ENCODE measurements around the gene MAP4K5. TPM values are rescaled to one million over a fixed set of nuclear protein-coding genes. Genes with fewer than 3 reads are reported as not detected.
A peak's percentile ranks its signal among the peaks of the same experiment; 100 is the strongest.

Gene MAP4K5
- total RNA-seq, 1 donor from 2014 or later, result 93.1 TPM

- H3K36me3 ChIP-seq (ENCODE audit: insufficient read depth, low read length), result no peaks in the 10 kb centered on the region
- no peaks in the 10 kb centered on the region for H3K27me3 Mint-ChIP-seq (ENCODE audit: low read depth, unreplicated experiment)
- peaks cover 19% of the 10 kb centered on the region for H4K20me1 ChIP-seq (ENCODE audit: insufficient read depth, low read length)
- peaks cover 32% of the 10 kb centered on the region for H3K79me2 ChIP-seq (ENCODE audit: insufficient read depth, low read length)
- DNase-seq (ENCODE audit: low read depth) (no peak), FAIRE-seq (no peak)
- H3K27me3 ChIP-seq (ENCODE audit: insufficient read depth, low read length), result no peaks in the 10 kb centered on the region
- no peaks in the 10 kb centered on the region for H3K9me3 ChIP-seq (ENCODE audit: insufficient read depth, low read depth, low read length)
- H3K4me1 Mint-ChIP-seq (ENCODE audit: low read depth, unreplicated experiment), result peaks cover 16% of the 10 kb centered on the region
- peaks cover 13% of the 10 kb centered on the region for H3K9me3 Mint-ChIP-seq (ENCODE audit: unreplicated experiment)
- H3K4me1 ChIP-seq (ENCODE audit: insufficient read depth, low read length), result peaks cover 13% of the 10 kb centered on the region
- H3K4me2 ChIP-seq (ENCODE audit: low read length), result no peak overlapping the region
- no peak overlapping the region for H3K27ac ChIP-seq (ENCODE audit: low read depth, low read length)
- no peak overlapping the region for H2AFZ ChIP-seq (ENCODE audit: low read depth, low read length)
- H3K36me3 Mint-ChIP-seq (ENCODE audit: low read depth, unreplicated experiment), result peaks cover 11% of the 10 kb centered on the region
- no peak overlapping the region for H3K27ac Mint-ChIP-seq (ENCODE audit: unreplicated experiment)
- H3K4me3 ChIP-seq (ENCODE audit: insufficient read depth, low read depth, low read length), result no peak overlapping the region
- no peak overlapping the region for H3K4me3 Mint-ChIP-seq (ENCODE audit: unreplicated experiment)
- no peak overlapping the region for H3K9ac ChIP-seq (ENCODE audit: low read length)
- TF ChIP-seq CTCF (IDR thresholded peaks at IDR 0.05; ENCODE audit: insufficient read depth, low read depth, low read length), result no peak
- no peak for TF ChIP-seq EZH2 (IDR thresholded peaks at IDR 0.05; ENCODE audit: insufficient read depth, low read length)
Observed at GRCh38 chr14:50534416-50534815, 2.0 kb upstream of the MAP4K5 start.

- TF ChIP-seq EZH2 (IDR thresholded peaks at IDR 0.05; ENCODE audit: insufficient read depth, low read length), result no peak
- TF ChIP-seq CTCF (IDR thresholded peaks at IDR 0.05; ENCODE audit: insufficient read depth, low read depth, low read length), result no peak
- peaks cover 19% of the 10 kb centered on the region for H4K20me1 ChIP-seq (ENCODE audit: insufficient read depth, low read length)
- no peak for DNase-seq (ENCODE audit: low read depth)
- H3K9ac ChIP-seq (ENCODE audit: low read length), result no peak overlapping the region
- H3K9me3 ChIP-seq (ENCODE audit: insufficient read depth, low read depth, low read length), result no peaks in the 10 kb centered on the region
- H3K36me3 Mint-ChIP-seq (ENCODE audit: low read depth, unreplicated experiment), result peaks cover 11% of the 10 kb centered on the region
- no peak overlapping the region for H3K4me3 Mint-ChIP-seq (ENCODE audit: unreplicated experiment)
- H3K79me2 ChIP-seq (ENCODE audit: insufficient read depth, low read length), result peaks cover 38% of the 10 kb centered on the region
- no peaks in the 10 kb centered on the region for H3K27me3 ChIP-seq (ENCODE audit: insufficient read depth, low read length)
- no peak overlapping the region for H3K27ac Mint-ChIP-seq (ENCODE audit: unreplicated experiment)
- H3K4me1 Mint-ChIP-seq (ENCODE audit: low read depth, unreplicated experiment), result peaks cover 21% of the 10 kb centered on the region
- peaks cover 4% of the 10 kb centered on the region for H3K36me3 ChIP-seq (ENCODE audit: insufficient read depth, low read length)
- no peak for FAIRE-seq
- no peak overlapping the region for H2AFZ ChIP-seq (ENCODE audit: low read depth, low read length)
- H3K4me1 ChIP-seq (ENCODE audit: insufficient read depth, low read length), result peaks cover 19% of the 10 kb centered on the region
- H3K27ac ChIP-seq (ENCODE audit: low read depth, low read length), result no peak overlapping the region
- H3K4me2 ChIP-seq (ENCODE audit: low read length), result no peak overlapping the region
- no peaks in the 10 kb centered on the region for H3K27me3 Mint-ChIP-seq (ENCODE audit: low read depth, unreplicated experiment)
- H3K4me3 ChIP-seq (ENCODE audit: insufficient read depth, low read depth, low read length), result no peak overlapping the region
- H3K9me3 Mint-ChIP-seq (ENCODE audit: unreplicated experiment), result peaks cover 13% of the 10 kb centered on the region
Observed at GRCh38 chr14:50533806-50534205, 1.4 kb upstream of the MAP4K5 start.

DNA sequence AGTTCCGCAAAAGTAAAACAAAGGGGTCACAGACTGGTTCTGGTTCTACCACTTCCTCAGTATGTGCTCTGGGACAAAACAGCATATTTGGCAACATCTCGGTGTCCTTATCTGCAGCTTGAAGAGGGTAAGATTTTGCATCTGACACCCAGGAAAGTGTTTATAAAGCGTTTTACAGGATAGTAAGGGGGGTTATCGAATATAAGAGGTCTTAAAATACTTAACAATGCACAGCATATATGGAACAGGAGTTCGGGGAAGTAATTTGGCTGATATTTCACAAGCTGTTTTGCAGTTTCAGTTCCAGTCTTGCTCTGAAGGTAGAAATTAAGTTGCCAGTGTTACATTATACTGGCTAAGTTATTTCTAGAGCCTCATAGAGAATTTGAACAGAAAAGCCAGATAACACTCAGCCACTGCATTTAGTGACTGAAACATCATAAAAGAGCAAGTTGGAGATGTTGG is 904 bp upstream of the MAP4K5 start:
- Histone ChIP-seq H4K20me1 (ENCODE audit: insufficient read depth, low read length) (peaks cover 23% of the 10 kb centered on the region), H3K4me1 (ENCODE audit: insufficient read depth, low read length) (peaks cover 25% of the 10 kb centered on the region), H3K36me3 (ENCODE audit: insufficient read depth, low read length) (peaks cover 4% of the 10 kb centered on the region), H2AFZ (ENCODE audit: low read depth, low read length) (no peak overlapping the region), H3K79me2 (ENCODE audit: insufficient read depth, low read length) (peaks cover 43% of the 10 kb centered on the region), H3K27me3 (ENCODE audit: insufficient read depth, low read length) (no peaks in the 10 kb centered on the region), H3K4me3 (ENCODE audit: insufficient read depth, low read depth, low read length) (no peak overlapping the region), H3K4me2 (ENCODE audit: low read length) (peak overlapping the region; percentile 94), H3K27ac (ENCODE audit: low read depth, low read length) (no peak overlapping the region), H3K9ac (ENCODE audit: low read length) (peak overlapping the region; percentile 96), H3K9me3 (ENCODE audit: insufficient read depth, low read depth, low read length) (no peaks in the 10 kb centered on the region)
- Mint-ChIP-seq H3K27ac (ENCODE audit: unreplicated experiment) (peak overlapping the region; percentile 89), H3K36me3 (ENCODE audit: low read depth, unreplicated experiment) (peaks cover 11% of the 10 kb centered on the region), H3K4me3 (ENCODE audit: unreplicated experiment) (peak overlapping the region; percentile 88), H3K4me1 (ENCODE audit: low read depth, unreplicated experiment) (peaks cover 24% of the 10 kb centered on the region), H3K9me3 (ENCODE audit: unreplicated experiment) (peaks cover 12% of the 10 kb centered on the region), H3K27me3 (ENCODE audit: low read depth, unreplicated experiment) (no peaks in the 10 kb centered on the region)
- TF ChIP-seq CTCF (IDR thresholded peaks at IDR 0.05; ENCODE audit: insufficient read depth, low read depth, low read length) (no peak), EZH2 (IDR thresholded peaks at IDR 0.05; ENCODE audit: insufficient read depth, low read length) (no peak)
- DNase-seq (ENCODE audit: low read depth), result no peak
- no peak for FAIRE-seq

Measured in astrocyte (in vitro differentiated cells and primary cell).